GM21360 (cell line): Measurements from ENCODE around the gene PPM1H.
"Not testable (repeated sequence)": the region's sequence is repeated elsewhere in the genome, so short reads cannot be mapped to it uniquely, and the experiment has no call there.

Source experiments
- ATAC-seq: cut with Tn5 transposase; IDR thresholded peaks from one replicate; pipeline ENCODE4 v1.9.1; 2021; ENCODE audit warnings: mild to moderate bottlenecking, moderate library complexity; ENCODE audit not compliant: unreplicated experiment

The PPM1H gene

GRCh38 chr12:62772416-62772955 lies 162.5 kb downstream of the PPM1H start:
- ATAC-seq = no peak

GRCh38 chr12:62771828-62772227 lies 163.1 kb downstream of the PPM1H start:
- no peak for ATAC-seq

- no peak for ATAC-seq
Observed at GRCh38 chr12:62770381-62770780, 164.6 kb downstream of the PPM1H start.

- no peak for ATAC-seq
Observed at GRCh38 chr12:62769076-62769619, 165.8 kb downstream of the PPM1H start.

GRCh38 chr12:62767946-62768345 lies 167.0 kb downstream of the PPM1H start:
- ATAC-seq = no peak

- ATAC-seq = no peak
Observed at GRCh38 chr12:62767496-62767895, 167.5 kb downstream of the PPM1H start.

GRCh38 chr12:62766496-62766895 lies 168.5 kb downstream of the PPM1H start:
- no peak for ATAC-seq

GRCh38 chr12:62763861-62764645 lies 170.9 kb downstream of the PPM1H start:
- no peak for ATAC-seq

- no peak for ATAC-seq
Observed at GRCh38 chr12:62763312-62763711, 171.6 kb downstream of the PPM1H start.

GRCh38 chr12:62762645-62763044 lies 172.3 kb downstream of the PPM1H start:
- ATAC-seq = no peak

GRCh38 chr12:62761658-62762057 lies 173.3 kb downstream of the PPM1H start:
- no peak for ATAC-seq

- no peak for ATAC-seq
Observed at GRCh38 chr12:62760779-62761178, 174.2 kb downstream of the PPM1H start.

- ATAC-seq = not testable (repeated sequence)
Observed at GRCh38 chr12:62760341-62760740, 174.6 kb downstream of the PPM1H start.

GRCh38 chr12:62758216-62758615 lies 176.7 kb downstream of the PPM1H start:
- ATAC-seq = no peak

GRCh38 chr12:62757048-62757447 lies 177.9 kb downstream of the PPM1H start:
- ATAC-seq = no peak

GRCh38 chr12:62754706-62755105 lies 180.2 kb downstream of the PPM1H start:
- ATAC-seq = no peak

- no peak for ATAC-seq
Observed at GRCh38 chr12:62751810-62752155, 183.2 kb downstream of the PPM1H start.

- no peak for ATAC-seq
Observed at GRCh38 chr12:62750941-62751809, 183.8 kb downstream of the PPM1H start.

GRCh38 chr12:62749586-62749985 lies 185.4 kb downstream of the PPM1H start:
- ATAC-seq = no peak

GRCh38 chr12:62748941-62749468 lies 185.9 kb downstream of the PPM1H start:
- ATAC-seq = no peak

GRCh38 chr12:62744551-62744950 lies 190.4 kb downstream of the PPM1H start:
- ATAC-seq = no peak
